ENCODE results near the gene ETV4.
"Not testable (repeated sequence)": the region's sequence is repeated elsewhere in the genome, so short reads cannot be mapped to it uniquely, and the experiment has no call there.

The ETV4 gene

DNA sequence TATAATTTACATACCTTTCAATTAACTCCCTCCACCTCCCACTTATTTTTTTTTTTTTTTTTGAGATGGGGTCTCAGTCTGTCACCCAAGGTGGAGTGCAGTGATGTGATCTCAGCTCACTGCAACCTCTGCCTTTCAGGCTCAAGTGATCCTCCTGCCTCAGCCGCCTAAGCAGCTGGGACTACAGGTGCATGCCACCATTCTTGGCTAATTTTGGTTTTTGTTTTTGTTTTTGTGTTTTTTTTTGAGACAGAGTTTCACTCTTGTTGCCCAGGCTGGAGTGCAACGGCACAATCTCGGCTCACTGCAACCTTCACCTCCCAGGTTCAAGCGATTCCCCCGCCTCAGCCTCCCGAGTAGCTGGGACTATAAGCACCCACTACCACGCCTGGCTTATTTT, 36.7 kb downstream of the ETV4 start:
- not testable (repeated sequence) for DNase-seq

DNA sequence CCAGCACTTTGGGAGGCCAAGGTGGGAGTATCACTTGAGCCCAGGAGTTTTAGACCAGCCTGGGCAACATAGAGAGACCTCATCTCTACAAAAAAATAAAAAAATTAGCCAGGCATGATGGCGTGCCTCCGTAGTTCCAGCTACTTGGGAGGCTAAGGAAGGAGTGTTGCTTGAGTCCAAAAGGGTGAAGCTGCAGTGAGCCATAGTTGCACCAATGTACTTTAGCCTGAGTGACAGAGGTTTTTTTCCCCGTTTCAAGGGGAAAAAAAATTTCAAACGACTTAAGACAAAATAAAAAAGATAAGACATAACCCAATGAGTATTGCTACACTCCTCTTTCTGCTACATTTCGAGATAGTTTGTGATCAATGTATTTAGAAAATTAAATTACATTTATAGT, 55.5 kb downstream of the ETV4 start:
- no peak for DNase-seq

DNA sequence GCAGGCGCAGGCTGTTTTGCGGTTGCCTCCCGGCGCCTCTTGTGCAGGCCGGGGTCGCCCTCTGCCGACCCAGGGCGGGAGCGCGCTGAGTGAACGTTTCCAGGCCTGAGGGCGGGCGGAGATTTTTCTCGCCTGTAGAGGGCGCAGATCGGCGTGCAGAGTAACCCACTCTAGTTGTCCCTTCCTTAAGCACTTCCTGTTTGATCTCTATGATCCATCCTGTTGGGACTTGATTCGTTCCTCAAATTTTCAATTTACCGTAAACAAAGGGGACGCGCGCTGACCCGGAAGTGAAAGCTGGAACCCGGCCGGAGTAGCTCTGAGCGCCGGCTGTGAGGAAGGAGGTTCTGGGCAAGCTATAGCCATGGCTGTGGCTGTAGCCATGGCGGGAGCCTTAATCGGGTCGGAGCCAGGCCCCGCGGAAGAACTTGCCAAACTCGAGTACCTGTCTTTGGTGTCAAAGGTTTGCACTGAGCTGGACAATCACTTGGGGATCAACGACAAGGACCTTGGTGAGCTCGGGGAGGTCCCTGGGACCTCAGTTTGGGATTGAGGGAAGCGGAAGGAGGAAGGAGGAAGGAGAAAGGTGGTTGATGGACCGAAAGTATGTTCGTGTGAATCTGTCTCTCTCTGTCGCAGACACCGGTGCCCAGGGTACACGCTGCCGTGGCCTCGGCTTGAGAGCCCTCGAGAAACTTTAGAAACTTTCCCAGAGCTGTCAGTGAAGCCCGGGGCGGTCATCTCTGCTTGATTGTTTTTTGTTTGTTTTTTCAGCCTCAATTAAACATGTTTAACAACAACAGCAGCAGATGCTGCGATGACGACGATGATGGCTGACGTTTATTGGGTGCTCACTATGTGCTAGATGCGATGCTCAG, 62.2 kb downstream of the ETV4 start, which contains the start of gene DHX8:
DHX8 (plus strand) TSS at position 302 of the 878 bp plus-strand sequence; CDS start at position 365, 63 bp downstream.
- DNase-seq: peak; percentile 98

DNA sequence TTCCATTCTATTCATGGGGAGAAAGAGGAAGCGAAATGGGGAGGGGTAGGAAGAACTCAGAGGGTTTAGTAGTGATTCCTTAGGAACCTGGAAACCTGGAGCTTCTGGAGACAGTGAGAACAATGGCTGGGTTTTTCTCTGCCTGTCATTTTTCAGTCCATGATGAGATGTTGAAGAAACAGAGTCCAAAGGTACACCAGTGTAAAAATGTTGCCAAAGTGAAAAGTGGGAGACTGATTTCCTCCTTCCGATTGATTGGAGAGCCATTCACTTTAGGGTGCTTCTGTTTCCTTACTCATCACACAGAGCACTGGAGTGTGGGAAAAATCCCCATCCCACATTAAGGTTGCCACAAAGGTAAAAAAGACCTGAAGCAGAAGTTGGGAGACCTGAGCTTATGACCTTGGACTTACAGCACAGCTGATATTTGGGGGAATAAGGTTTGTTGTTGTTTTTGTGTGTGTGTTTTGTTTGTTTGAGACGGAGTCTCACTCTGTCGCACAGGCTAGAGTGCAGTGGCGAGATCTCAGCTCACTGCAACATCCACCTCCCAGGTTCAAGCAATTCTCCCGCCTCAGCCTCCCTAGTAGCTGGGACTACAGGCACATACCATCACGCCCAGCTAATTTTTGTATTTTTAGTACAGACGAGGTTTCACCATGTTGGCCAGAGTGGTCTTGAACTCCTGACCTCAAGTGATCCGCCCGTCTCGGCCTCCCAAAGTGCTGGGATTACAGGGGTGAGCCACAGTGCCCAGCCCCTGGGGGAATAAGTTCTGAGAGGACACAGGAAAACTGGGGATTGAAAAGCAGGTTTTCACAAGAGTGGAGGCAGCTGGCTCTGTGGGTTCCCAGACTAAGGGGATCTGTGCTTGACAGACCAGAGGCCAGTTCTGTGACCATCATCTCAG, 63.8 kb downstream of the ETV4 start:
- DNase-seq: no peak

DNA sequence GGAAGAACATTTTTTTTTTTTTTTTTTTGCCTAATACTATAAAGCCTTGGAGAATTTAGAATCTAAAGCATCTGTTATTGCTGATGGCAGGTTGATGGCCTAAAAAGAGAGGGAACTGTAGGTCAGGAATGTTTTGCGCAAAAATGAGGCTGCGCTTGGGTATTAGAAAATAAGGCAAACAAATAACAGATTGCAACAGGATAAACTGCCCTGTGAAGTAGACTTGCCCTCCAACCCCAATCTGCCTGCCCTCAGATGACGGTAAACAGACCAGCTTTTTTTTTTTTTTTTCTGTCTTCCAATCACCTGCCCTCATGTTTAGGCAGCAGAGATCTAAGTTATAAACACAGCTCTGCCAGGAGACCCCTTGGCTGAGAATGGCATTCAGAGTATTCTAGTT, 66.2 kb downstream of the ETV4 start:
- no peak for DNase-seq
